Measurements from ENCODE around the gene CCDC57.
"Not testable (repeated sequence)": the region's sequence is repeated elsewhere in the genome, so short reads cannot be mapped to it uniquely, and the experiment has no call there.

The CCDC57 gene, protein sequence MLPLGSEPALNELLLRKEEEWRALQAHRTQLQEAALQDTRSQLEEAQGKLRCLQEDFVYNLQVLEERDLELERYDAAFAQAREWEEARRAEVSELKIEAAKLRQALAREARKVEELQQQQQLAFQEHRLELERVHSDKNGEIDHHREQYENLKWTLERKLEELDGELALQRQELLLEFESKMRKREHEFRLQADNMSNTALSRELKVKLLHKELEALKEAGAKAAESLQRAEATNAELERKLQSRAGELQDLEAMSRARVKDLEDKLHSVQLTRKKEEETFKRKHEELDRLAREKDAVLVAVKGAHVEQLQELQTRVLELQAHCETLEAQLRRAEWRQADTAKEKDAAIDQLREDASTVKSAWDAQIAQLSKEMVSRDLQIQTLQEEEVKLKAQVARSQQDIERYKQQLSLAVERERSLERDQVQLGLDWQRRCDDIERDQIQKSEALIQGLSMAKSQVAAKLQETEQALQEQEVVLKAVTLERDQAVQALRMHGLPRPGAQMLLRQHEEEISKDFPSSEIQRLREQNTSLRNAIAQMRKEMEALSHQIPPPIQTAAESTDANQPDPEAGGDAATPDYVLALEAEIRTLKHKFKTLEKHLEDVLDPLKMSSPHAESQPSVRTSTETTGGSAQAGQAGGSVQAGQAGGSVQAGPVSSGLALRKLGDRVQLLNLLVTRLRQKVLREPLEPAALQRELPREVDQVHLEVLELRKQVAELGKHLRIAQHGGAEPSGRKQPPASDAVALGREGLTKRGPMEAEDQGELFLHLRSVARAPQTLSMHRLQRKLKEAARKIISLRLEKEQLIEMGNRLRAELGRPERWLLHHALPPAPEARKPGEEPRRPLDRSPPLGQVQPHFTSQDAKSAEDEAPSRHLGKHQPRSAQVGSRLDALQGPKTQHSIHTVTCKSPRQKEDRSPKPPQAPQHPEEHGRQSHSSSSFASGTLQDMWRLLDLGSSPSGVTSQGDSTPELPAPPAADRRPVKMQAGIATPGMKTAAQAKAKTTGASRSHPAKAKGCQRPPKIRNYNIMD

DNA sequence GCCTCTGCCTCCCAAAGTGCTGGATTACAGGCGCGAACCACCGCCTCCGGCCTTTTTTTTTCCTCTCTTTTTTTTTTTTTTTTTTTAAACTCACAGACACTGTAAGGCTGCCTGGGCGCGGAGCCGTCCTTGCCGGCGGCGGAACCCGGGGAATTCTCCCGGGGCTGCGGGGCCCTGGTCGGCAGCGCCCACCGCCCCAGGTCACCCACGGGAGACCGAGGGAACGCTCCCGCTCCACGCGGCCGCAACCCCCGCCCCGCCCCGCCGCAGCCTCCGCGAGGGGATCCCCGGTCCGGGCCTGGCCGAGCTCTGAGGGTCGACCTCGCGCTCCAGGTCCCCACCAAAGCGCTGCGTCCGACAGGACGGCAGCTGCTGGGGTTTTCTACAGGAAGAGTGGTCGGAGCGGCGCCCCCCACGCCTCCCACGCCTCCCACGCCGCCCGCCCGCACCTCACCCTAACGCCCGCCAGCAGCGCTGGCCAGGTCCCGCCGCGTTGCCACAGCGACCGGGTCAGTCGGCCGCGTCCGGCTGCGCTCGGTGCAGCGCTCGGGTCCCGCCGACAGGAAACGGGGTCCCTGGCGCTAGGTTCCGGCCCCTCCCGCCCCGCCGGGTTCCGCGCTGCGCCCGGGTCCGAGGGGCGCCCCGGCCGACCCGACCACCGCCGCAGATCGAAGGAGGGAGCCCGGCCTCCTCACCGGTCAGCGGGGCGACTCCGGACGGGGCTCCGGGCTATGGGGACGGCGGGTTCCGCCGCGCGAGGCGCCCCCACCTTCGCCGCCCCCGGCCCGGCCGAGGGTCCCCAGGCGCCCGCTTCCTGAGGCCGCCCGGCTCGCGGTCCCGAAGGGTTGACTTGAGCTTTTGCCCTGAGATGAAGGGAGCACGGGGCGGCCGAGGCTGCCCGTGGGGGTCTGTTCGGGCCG is at the start of gene CCDC57:
Gene CCDC57, minus strand, starts transcription at position 512 of the 920 bp plus-strand sequence. CDS start 10,898 bp downstream, outside the sequence.
- peak within 1 kb of the TSS; percentile 66 for H3K4me3 ChIP-seq (ENCODE audit: low read length)
- TF ChIP-seq, protein P1, sequence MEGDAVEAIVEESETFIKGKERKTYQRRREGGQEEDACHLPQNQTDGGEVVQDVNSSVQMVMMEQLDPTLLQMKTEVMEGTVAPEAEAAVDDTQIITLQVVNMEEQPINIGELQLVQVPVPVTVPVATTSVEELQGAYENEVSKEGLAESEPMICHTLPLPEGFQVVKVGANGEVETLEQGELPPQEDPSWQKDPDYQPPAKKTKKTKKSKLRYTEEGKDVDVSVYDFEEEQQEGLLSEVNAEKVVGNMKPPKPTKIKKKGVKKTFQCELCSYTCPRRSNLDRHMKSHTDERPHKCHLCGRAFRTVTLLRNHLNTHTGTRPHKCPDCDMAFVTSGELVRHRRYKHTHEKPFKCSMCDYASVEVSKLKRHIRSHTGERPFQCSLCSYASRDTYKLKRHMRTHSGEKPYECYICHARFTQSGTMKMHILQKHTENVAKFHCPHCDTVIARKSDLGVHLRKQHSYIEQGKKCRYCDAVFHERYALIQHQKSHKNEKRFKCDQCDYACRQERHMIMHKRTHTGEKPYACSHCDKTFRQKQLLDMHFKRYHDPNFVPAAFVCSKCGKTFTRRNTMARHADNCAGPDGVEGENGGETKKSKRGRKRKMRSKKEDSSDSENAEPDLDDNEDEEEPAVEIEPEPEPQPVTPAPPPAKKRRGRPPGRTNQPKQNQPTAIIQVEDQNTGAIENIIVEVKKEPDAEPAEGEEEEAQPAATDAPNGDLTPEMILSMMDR (conservative IDR thresholded peaks at IDR 0.05; ENCODE audit: low read length) = no peak
- peak; percentile 77 for DNase-seq (ENCODE audit: low read depth)

DNA sequence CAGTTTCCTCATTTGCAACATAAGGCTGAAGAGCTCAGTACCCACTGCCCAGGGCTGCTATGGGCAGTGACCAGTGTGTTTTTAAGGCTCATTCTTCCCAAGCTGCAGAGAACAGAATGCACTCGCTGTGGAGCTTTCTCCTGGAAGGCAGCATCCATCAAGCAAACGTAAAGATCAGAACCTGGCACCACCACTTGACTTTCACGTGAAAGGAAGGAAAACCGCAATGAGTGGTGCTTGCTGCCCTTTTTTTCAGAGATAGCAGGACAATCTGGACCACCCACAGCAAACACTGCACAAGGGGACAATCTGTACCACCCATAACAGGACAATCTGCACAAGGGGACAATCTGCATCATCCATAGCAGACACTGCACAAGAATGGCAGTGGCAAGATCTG is 49.7 kb upstream of the CCDC57 start:
- TF ChIP-seq, protein P1 (conservative IDR thresholded peaks at IDR 0.05; ENCODE audit: low read length) = no peak
- DNase-seq (ENCODE audit: low read depth) = no peak
- no peak overlapping the region for H3K4me3 ChIP-seq (ENCODE audit: low read length)

DNA sequence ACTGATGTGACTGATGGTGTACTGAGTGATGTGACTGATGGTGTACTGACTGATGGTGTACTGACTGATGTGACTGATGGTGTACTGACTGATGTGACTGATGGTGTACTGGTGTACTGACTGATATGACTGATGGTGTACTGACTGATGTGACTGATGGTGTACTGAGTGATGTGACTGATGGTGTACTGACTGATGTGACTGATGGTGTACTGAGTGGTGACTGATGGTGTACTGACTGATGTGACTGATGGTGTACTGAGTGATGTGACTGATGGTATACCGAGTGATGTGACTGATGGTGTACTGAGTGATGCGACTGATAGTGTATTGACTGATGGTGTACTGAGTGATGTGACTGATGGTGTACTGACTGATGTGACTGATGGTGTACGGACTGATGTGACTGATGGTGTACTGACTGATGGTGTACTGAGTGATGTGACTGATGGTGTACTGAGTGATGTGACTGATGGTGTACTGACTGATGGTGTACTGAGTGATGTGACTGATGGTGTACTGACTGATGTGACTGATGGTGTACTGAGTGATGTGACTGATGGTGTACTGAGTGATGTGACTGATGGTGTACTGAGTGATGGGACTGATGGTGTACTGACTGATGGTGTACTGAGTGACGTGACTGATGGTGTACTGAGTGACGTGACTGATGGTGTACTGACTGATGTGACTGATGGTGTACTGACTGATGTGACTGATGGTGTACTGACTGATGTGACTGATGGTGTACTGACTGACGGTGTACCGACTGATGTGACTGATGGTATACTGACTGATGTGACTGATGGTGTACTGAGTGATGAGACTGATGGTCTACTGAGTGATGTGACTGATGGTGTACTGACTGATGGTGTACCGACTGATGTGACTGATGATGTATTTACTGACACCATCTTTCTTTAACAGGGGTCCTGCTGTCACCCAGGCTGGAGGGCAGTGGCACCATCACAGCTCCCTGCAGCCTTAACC is 47.6 kb upstream of the CCDC57 start:
- not testable (repeated sequence) for DNase-seq (ENCODE audit: low read depth)

DNA sequence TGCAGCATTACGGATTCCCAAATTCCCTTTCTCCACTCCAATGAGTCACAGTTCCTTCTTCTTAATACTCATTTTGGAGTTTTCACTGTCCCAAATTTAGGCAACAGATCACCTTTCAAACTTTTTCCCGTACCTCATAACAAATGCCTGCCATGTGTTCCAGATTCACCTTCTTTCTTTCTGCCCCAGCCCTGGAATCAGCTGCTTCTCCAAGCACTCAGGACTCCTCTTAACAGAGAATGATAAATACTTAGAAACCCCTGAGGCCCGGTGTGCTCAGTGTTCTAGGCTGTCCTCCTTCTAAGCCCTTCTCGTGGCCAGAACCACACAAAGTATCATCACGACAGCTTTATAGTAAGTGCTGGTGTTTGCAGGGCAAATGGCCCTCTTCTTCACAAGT is 45.9 kb upstream of the CCDC57 start:
- TF ChIP-seq, protein P1 (conservative IDR thresholded peaks at IDR 0.05; ENCODE audit: low read length) = no peak
- no peak overlapping the region for H3K4me3 ChIP-seq (ENCODE audit: low read length)
- no peak for DNase-seq (ENCODE audit: low read depth)

More for the DNA sequence above, 47.6 kb upstream of the CCDC57 start:
- H3K4me3 ChIP-seq (ENCODE audit: low read length) = not testable (repeated sequence)

DNA sequence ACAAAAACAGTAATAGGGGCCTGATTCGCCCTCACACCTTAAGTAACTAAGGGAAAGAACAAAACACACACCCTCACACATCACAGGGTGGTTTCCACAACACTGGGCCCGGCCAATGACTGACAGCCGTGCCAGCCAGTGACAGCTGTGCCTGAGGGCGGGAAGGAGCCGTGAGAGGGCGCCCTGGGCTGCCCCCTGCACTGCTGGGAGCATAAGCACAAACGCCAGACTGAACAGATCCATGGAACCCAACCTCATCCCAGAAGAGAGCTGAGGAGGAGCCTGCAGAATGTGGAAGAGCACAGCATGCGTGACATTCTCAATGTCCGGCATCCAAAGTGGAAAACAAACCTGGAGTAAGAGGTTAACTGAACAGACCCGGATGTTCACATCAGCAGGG is 44.8 kb upstream of the CCDC57 start:
- TF ChIP-seq, protein P1 (conservative IDR thresholded peaks at IDR 0.05; ENCODE audit: low read length) = no peak
- no peak for DNase-seq (ENCODE audit: low read depth)

DNA sequence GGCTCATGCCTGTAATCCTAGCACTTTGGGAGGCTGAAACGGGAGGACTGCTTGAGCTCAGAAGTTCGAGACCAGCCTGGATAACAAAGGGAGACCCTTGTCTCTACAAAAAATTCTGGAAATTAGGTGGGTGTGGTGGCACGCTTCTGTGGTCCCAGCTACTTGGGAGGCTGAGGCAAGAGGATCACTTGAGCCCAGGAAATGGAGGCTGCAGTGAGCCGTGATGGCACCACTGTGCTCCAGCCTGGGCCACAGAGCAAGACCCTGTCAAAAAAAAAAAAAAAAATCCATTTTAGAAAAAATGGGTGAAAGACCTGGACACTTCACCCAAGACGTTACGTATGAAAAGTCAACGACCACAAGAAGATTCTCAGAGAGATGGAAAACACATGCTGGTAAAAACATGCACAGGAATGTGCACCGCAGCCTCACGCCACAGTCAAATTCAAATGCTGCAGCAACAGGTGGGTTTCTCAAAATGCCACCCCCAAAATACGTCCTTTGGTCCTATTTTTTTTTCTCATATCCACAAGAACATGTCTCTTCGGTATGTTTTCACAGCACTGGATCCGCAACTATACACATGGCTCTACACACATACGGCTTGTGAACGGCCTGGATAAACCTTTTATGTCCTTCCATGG is 43.7 kb upstream of the CCDC57 start:
- H3K4me3 ChIP-seq (ENCODE audit: low read length) = no peak overlapping the region
- DNase-seq (ENCODE audit: low read depth) = no peak
- TF ChIP-seq, protein P1 (conservative IDR thresholded peaks at IDR 0.05; ENCODE audit: low read length) = no peak

More for the DNA sequence above, 44.8 kb upstream of the CCDC57 start:
- H3K4me3 ChIP-seq (ENCODE audit: low read length) = no peak overlapping the region
